ENCODE results near the gene PTPRG.

The PTPRG gene

DNA sequence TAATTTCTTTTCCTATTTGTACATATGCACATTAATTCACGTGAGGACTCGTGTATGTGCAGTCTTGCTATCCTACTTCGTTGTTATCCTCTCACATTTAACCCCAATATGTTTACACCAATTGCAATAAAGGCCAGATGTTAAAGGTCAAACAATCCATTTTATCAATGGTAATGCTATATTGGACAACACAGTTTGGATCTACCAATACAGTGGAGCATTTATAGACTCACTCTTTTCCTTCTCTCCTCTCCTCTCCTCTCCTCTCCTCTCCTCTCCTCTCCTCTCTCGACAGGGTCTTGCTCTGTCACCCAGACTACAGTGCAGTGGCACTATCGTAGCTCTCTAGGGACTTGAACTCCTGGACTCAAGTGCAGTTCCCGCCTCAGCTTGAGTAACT is 324.0 kb downstream of the PTPRG start:
- Histone ChIP-seq H3K27ac (ENCODE audit: low read depth, low read length) (no peak overlapping the region), H3K9ac (ENCODE audit: low read depth, low read length) (no peak overlapping the region), H3K4me3 (ENCODE audit: low read length) (no peak overlapping the region), H3K9me3 (ENCODE audit: insufficient read depth, low read depth, low read length) (no peaks in the 10 kb centered on the region), H3K4me1 (ENCODE audit: insufficient read depth, low read length) (peaks cover 47% of the 10 kb centered on the region), H3K36me3 (ENCODE audit: insufficient read depth, low read length) (no peaks in the 10 kb centered on the region), H3K27me3 (ENCODE audit: insufficient read depth, low read length) (no peaks in the 10 kb centered on the region)
- 90% methylated on average over 6 of the region's 6 CpGs for WGBS

DNA sequence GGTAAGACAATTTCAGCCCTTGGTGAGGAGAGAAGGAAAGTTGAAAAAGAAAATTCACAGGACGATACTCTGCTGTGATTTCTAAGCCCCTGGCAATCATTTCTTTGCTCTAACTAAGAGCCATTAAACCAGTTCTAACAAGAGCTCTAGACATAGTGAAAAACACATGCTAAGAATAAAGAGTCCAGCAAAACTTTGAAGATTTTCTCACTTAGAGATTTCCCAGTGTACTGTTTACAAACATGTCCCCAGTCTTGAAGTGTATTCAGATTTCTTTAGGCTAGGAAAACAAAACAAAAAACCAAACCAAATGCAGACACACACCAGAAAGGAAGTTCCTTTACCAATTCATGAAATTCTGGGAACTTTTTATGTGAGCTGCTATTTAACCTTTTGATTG is 325.8 kb downstream of the PTPRG start:
- H3K4me1 ChIP-seq (ENCODE audit: insufficient read depth, low read length), result peaks cover 44% of the 10 kb centered on the region
- H3K9ac ChIP-seq (ENCODE audit: low read depth, low read length), result no peak overlapping the region
- no peak overlapping the region for H3K4me3 ChIP-seq (ENCODE audit: low read length)
- H3K27ac ChIP-seq (ENCODE audit: low read depth, low read length), result no peak overlapping the region
- no peaks in the 10 kb centered on the region for H3K9me3 ChIP-seq (ENCODE audit: insufficient read depth, low read depth, low read length)
- no peaks in the 10 kb centered on the region for H3K27me3 ChIP-seq (ENCODE audit: insufficient read depth, low read length)
- no peaks in the 10 kb centered on the region for H3K36me3 ChIP-seq (ENCODE audit: insufficient read depth, low read length)
- 92% methylated on average over 1 of the region's 1 CpG for WGBS

DNA sequence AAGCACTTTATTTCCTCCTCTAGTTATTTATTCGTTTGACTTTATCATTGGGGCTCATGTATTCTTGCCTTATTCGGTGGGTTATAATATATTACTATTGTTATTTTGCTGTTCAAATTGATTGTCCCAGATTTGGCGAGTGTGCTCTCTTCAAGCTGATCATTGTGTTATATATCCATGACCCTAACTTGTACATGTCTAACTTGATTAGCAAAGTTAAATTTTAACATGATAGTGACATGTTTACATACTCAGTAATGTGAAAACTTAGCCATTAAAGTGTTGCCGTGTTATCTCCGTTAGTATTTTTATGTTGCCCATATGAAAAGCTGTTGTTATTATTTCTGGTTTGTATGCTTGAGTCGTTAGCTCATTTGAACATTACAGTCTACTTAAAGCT is 327.9 kb downstream of the PTPRG start:
- 86% methylated on average over 3 of the region's 6 CpGs for WGBS
- no peaks in the 10 kb centered on the region for H3K27me3 ChIP-seq (ENCODE audit: insufficient read depth, low read length)
- no peaks in the 10 kb centered on the region for H3K9me3 ChIP-seq (ENCODE audit: insufficient read depth, low read depth, low read length)
- no peak overlapping the region for H3K9ac ChIP-seq (ENCODE audit: low read depth, low read length)
- no peaks in the 10 kb centered on the region for H3K36me3 ChIP-seq (ENCODE audit: insufficient read depth, low read length)
- H3K4me1 ChIP-seq (ENCODE audit: insufficient read depth, low read length), result peaks cover 50% of the 10 kb centered on the region
- H3K27ac ChIP-seq (ENCODE audit: low read depth, low read length), result peak overlapping the region; percentile 57; the same call in 1 of the 2 replicates
- no peak overlapping the region for H3K4me3 ChIP-seq (ENCODE audit: low read length)

DNA sequence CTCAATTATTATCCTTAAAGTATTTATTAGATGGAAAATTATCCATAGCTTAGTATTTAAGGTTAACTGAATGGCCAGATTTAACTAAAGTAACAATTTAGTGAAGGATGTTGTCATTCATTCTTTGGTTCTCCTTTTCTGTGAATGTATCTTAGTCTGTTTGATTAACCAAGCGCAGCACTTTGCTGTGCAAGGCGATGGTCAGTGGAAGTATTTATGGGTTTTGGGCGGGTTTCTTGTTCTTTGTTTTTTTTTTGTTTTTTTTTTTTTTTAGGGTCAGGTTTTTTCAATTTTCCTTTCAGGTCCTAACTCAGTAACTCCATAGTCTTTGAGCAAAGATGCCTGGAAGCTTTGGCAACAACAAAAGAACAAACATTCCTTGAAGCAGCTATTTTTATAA is 328.8 kb downstream of the PTPRG start:
- H3K4me3 ChIP-seq (ENCODE audit: low read length), result no peak overlapping the region
- peak overlapping the region; percentile 57; the same call in 1 of the 2 replicates for H3K27ac ChIP-seq (ENCODE audit: low read depth, low read length)
- no peak overlapping the region for H3K9ac ChIP-seq (ENCODE audit: low read depth, low read length)
- no peaks in the 10 kb centered on the region for H3K27me3 ChIP-seq (ENCODE audit: insufficient read depth, low read length)
- 95% methylated on average over 3 of the region's 3 CpGs for WGBS
- H3K36me3 ChIP-seq (ENCODE audit: insufficient read depth, low read length), result no peaks in the 10 kb centered on the region
- peaks cover 60% of the 10 kb centered on the region for H3K4me1 ChIP-seq (ENCODE audit: insufficient read depth, low read length)
- H3K9me3 ChIP-seq (ENCODE audit: insufficient read depth, low read depth, low read length), result no peaks in the 10 kb centered on the region

GRCh38 chr3:61890586-61890985 is 329.2 kb downstream of the PTPRG start:
- Histone ChIP-seq H3K4me1 (ENCODE audit: insufficient read depth, low read length) (peaks cover 64% of the 10 kb centered on the region), H3K27me3 (ENCODE audit: insufficient read depth, low read length) (no peaks in the 10 kb centered on the region), H3K36me3 (ENCODE audit: insufficient read depth, low read length) (no peaks in the 10 kb centered on the region), H3K9me3 (ENCODE audit: insufficient read depth, low read depth, low read length) (no peaks in the 10 kb centered on the region), H3K27ac (ENCODE audit: low read depth, low read length) (peak overlapping the region; percentile 57; the same call in 1 of the 2 replicates), H3K9ac (ENCODE audit: low read depth, low read length) (no peak overlapping the region), H3K4me3 (ENCODE audit: low read length) (no peak overlapping the region)
- WGBS, result 60% methylated on average over 1 of the region's 2 CpGs

- peaks cover 61% of the 10 kb centered on the region for H3K4me1 ChIP-seq (ENCODE audit: insufficient read depth, low read length)
- no peaks in the 10 kb centered on the region for H3K36me3 ChIP-seq (ENCODE audit: insufficient read depth, low read length)
- H3K9ac ChIP-seq (ENCODE audit: low read depth, low read length), result no peak overlapping the region
- no peak overlapping the region for H3K27ac ChIP-seq (ENCODE audit: low read depth, low read length)
- no peak overlapping the region for H3K4me3 ChIP-seq (ENCODE audit: low read length)
- no peaks in the 10 kb centered on the region for H3K27me3 ChIP-seq (ENCODE audit: insufficient read depth, low read length)
- WGBS, result 88% methylated on average over 3 of the region's 4 CpGs
- no peaks in the 10 kb centered on the region for H3K9me3 ChIP-seq (ENCODE audit: insufficient read depth, low read depth, low read length)
Measured at GRCh38 chr3:61892891-61893290, 331.5 kb downstream of the PTPRG start.

GRCh38 chr3:61893840-61894566 is 332.6 kb downstream of the PTPRG start:
- Histone ChIP-seq H3K27ac (ENCODE audit: low read depth, low read length) (no peak overlapping the region), H3K9me3 (ENCODE audit: insufficient read depth, low read depth, low read length) (no peaks in the 10 kb centered on the region), H3K4me3 (ENCODE audit: low read length) (no peak overlapping the region), H3K36me3 (ENCODE audit: insufficient read depth, low read length) (no peaks in the 10 kb centered on the region), H3K9ac (ENCODE audit: low read depth, low read length) (no peak overlapping the region), H3K4me1 (ENCODE audit: insufficient read depth, low read length) (peaks cover 51% of the 10 kb centered on the region), H3K27me3 (ENCODE audit: insufficient read depth, low read length) (no peaks in the 10 kb centered on the region)
- WGBS, result 87% methylated on average over 5 of the region's 5 CpGs

DNA sequence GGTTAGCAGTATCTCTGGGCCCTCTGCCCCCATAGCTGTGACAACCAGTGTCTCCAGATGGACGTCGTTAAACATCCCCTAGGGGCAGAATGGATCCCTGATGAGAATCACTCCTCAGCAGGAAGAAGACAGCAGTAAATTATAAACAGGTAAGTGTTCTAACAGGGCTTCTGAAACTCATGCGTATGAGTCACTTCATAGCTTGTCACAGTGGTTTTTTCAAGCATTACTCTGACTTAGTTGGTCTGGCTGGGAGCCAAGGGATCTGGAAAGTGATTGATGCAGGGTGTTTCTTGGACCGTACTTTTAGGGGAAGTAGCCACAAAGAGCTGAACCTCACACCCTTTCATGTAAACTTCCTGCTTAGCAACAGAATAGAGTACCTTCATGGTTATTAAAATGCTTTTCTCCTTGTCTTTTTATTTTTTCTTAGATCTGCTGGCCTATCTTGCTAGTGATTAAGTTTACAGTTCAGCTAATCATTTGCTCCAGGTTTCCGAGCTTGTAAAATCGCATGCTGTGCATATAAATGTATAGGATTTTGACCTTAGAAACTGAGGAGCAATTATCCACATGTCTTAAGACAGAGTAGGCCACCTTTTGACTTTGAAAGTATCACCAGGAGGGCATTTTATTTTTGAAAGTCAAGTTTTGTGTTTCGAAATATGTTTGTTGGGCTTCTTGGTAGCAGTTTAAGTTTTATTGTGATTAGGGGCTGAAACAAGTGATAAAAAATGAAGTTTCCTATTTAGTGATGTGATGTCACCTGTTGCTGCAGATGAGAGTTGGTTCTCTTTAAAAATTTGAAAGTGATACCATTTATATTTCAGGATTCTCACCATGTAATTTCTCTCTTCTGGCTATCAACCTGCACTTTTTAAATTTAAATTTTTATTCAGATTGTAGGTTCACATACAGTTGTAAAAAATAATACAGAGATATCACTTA is 333.9 kb downstream of the PTPRG start:
- Histone ChIP-seq H3K9me3 (ENCODE audit: insufficient read depth, low read depth, low read length) (no peaks in the 10 kb centered on the region), H3K9ac (ENCODE audit: low read depth, low read length) (no peak overlapping the region), H3K27ac (ENCODE audit: low read depth, low read length) (no peak overlapping the region), H3K36me3 (ENCODE audit: insufficient read depth, low read length) (no peaks in the 10 kb centered on the region), H3K4me3 (ENCODE audit: low read length) (no peak overlapping the region), H3K27me3 (ENCODE audit: insufficient read depth, low read length) (no peaks in the 10 kb centered on the region), H3K4me1 (ENCODE audit: insufficient read depth, low read length) (peaks cover 50% of the 10 kb centered on the region)
- 47% methylated on average over 7 of the region's 7 CpGs for WGBS

GRCh38 chr3:61896251-61896650 is 334.9 kb downstream of the PTPRG start:
- Histone ChIP-seq H3K27me3 (ENCODE audit: insufficient read depth, low read length) (no peaks in the 10 kb centered on the region), H3K27ac (ENCODE audit: low read depth, low read length) (no peak overlapping the region), H3K36me3 (ENCODE audit: insufficient read depth, low read length) (no peaks in the 10 kb centered on the region), H3K9ac (ENCODE audit: low read depth, low read length) (no peak overlapping the region), H3K9me3 (ENCODE audit: insufficient read depth, low read depth, low read length) (no peaks in the 10 kb centered on the region), H3K4me3 (ENCODE audit: low read length) (no peak overlapping the region), H3K4me1 (ENCODE audit: insufficient read depth, low read length) (peaks cover 49% of the 10 kb centered on the region)
- 94% methylated on average over 2 of the region's 2 CpGs for WGBS

GRCh38 chr3:61897848-61898247 is 336.5 kb downstream of the PTPRG start:
- H3K4me3 ChIP-seq (ENCODE audit: low read length), result no peak overlapping the region
- no peak overlapping the region for H3K9ac ChIP-seq (ENCODE audit: low read depth, low read length)
- no peaks in the 10 kb centered on the region for H3K9me3 ChIP-seq (ENCODE audit: insufficient read depth, low read depth, low read length)
- H3K27ac ChIP-seq (ENCODE audit: low read depth, low read length), result no peak overlapping the region
- WGBS, result 98% methylated on average over 2 of the region's 2 CpGs
- H3K4me1 ChIP-seq (ENCODE audit: insufficient read depth, low read length), result peaks cover 59% of the 10 kb centered on the region
- H3K36me3 ChIP-seq (ENCODE audit: insufficient read depth, low read length), result no peaks in the 10 kb centered on the region
- H3K27me3 ChIP-seq (ENCODE audit: insufficient read depth, low read length), result no peaks in the 10 kb centered on the region

DNA sequence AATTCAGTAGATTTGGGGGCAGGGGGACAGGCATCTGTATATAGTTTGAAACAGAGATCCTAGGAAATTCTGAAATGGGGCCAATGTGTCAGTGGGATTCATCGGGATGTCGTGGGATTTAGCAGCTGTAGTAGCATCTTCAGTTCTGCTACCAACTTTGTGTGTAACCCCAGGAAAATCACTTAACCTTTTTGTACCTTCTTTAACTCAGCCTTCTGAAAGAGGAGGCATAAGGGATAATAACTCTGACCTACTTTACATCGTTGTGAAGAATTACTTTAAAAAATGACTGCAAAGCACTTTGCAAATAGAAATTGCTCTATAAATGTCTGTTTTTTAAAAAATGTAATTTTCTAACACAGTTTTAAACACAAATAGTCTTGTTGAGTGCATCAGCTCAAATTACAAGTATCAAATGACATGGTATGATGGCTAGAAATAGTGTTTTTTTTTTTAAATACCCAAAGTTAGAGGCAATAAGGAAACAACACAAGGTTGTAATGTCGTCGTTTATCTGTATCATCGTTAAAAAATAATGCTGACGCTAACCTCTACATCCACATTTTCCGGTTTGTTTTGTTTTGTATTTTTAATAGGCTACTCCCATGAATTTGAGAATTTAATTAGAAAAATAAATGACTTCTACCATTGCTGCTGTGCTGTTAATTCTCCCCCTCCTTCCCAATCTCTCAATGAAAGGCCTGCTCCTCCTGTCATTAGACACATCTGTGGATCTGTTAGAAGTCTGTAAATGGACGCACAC is 338.5 kb downstream of the PTPRG start:
- peaks cover 61% of the 10 kb centered on the region for H3K4me1 ChIP-seq (ENCODE audit: insufficient read depth, low read length)
- H3K4me3 ChIP-seq (ENCODE audit: low read length), result no peak overlapping the region
- no peak overlapping the region for H3K9ac ChIP-seq (ENCODE audit: low read depth, low read length)
- no peaks in the 10 kb centered on the region for H3K36me3 ChIP-seq (ENCODE audit: insufficient read depth, low read length)
- WGBS, result 98% methylated on average over 9 of the region's 9 CpGs
- H3K9me3 ChIP-seq (ENCODE audit: insufficient read depth, low read depth, low read length), result no peaks in the 10 kb centered on the region
- no peak overlapping the region for H3K27ac ChIP-seq (ENCODE audit: low read depth, low read length)
- no peaks in the 10 kb centered on the region for H3K27me3 ChIP-seq (ENCODE audit: insufficient read depth, low read length)

All from HUES64 (cell line).